ENCODE results near the gene FBXL17. TPM values are rescaled to one million over a fixed set of nuclear protein-coding genes. Genes with fewer than 3 reads are reported as not detected.

The FBXL17 gene
- total and polyA plus RNA-seq, 2 of the 13 experiments (the other 11 are each of a cell fraction or from before 2014, with no cell fraction given), result 3.0 to 7.9 TPM

DNA sequence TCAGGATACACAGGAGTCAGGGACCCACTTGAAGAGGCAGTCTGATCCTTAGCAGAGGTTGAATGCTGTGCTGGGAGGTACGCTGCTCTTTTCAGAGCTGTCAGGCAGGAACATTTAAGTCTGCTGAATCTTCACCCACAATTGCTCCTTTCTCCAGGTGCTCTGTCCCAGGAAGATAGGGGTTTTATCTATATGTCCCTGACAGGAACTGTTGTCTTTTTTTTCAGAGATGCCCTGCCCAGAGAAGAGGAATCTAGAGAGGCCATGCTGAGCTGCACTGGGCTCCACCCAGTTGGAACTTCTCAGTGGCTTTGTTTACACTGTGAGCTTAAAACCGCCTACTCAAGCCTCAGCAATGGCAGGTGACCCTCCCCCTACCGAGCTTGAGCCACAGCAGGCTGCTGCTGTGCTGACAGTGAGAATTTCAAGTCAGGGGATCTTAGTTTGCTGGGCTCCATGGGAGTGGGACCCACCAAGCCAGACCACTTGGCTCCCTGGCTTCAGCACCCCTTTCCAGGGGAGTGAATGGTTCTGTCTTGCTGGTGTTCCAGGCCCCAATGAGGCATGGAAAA, 169.0 kb downstream of the FBXL17 start (continued):
- TF ChIP-seq ZNF281 (CRISPR knock-in tag; IDR thresholded peaks at IDR 0.05; ENCODE audit: borderline replicate concordance), result peak; percentile 84; the same call in 1 of the 2 replicates
- TF ChIP-seq, protein P1, sequence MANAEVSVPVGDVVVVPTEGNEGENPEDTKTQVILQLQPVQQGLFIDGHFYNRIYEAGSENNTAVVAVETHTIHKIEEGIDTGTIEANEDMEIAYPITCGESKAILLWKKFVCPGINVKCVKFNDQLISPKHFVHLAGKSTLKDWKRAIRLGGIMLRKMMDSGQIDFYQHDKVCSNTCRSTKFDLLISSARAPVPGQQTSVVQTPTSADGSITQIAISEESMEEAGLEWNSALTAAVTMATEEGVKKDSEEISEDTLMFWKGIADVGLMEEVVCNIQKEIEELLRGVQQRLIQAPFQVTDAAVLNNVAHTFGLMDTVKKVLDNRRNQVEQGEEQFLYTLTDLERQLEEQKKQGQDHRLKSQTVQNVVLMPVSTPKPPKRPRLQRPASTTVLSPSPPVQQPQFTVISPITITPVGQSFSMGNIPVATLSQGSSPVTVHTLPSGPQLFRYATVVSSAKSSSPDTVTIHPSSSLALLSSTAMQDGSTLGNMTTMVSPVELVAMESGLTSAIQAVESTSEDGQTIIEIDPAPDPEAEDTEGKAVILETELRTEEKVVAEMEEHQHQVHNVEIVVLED (CRISPR knock-in tag; IDR thresholded peaks at IDR 0.05; ENCODE audit: borderline replicate concordance), result no peak
- TF ChIP-seq ZBTB3 (CRISPR knock-in tag; IDR thresholded peaks at IDR 0.05; ENCODE audit: borderline replicate concordance, low read depth), result no peak

DNA sequence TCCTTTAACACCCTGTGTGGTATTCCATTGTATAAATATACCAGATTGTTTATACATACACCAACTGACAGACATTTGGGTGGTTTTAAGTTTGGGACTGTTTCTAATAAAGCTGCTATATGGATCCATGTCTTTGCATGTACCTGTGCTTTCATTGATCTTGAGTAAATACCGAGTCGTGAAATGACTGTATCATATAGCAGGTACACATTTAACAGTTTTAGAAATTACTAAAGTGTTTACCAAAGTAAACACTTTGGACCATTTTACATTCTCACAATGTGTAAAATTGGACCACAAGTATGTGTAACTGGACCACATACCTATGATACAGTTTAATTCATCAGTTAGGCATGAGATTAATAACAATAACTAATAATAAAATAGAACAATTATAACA, 175.2 kb downstream of the FBXL17 start:
- no TSS peak for BruUV-seq (replicated peaks)
- H3K27ac ChIP-seq (ENCODE audit: extremely low read length, insufficient read depth, low read length), result no peak overlapping the region
- H3K4me3 ChIP-seq (replicated peaks in 1 of 3; ENCODE audit: insufficient read depth in 1 of 3, low read depth in 2 of 3, low read length in 3 of 3), result no peak overlapping the region
- no peak for FAIRE-seq
- H3K9ac ChIP-seq (ENCODE audit: insufficient read depth, low read depth, low read length), result no peak overlapping the region
- H3K9me3 ChIP-seq (ENCODE audit: low read length), result no peaks in the 10 kb centered on the region
- H3K4me1 ChIP-seq (ENCODE audit: insufficient read depth, low read length), result no peaks in the 10 kb centered on the region
- DNase-seq (ENCODE audit: low spot score), result no peak
- no peaks in the 10 kb centered on the region for H3K79me2 ChIP-seq (ENCODE audit: insufficient read depth, low read length)
- H3K27me3 ChIP-seq (ENCODE audit: control insufficient read depth in 1 of 2, insufficient read depth in 2 of 2, low read length in 2 of 2), result no peaks in the 10 kb centered on the region
- no peak overlapping the region for H3K4me2 ChIP-seq (ENCODE audit: low read depth, low read length)
- ATAC-seq, result no peak
- H3K36me3 ChIP-seq (replicated peaks in 1 of 2; ENCODE audit: control insufficient read depth in 1 of 2, insufficient read depth in 2 of 2, low read length in 2 of 2), result no peaks in the 10 kb centered on the region
- no peaks in the 10 kb centered on the region for H4K20me1 ChIP-seq (ENCODE audit: insufficient read depth, low read length)
- intact Hi-C loops (cut with micrococcal nuclease; ENCODE audit: unreplicated experiment) (no loop called here), in situ Hi-C loops (cut with HindIII; ENCODE audit: extremely low pct_ligation_motif_present, low pct_unique_long_range_greater_than_20kb) (no loop called here)
- no peak overlapping the region for H2AFZ ChIP-seq (ENCODE audit: low read length)
- WGBS (ENCODE audit: low lambda C conversion rate), result 65% methylated on average over 2 of the region's 2 CpGs
- ChIA-PET POLR2A (no interaction called here), CTCF (ENCODE audit: low intra/inter-chr PET ratio, low total read pairs) (no interaction called here)
- TF ChIP-seq CEBPB (IDR thresholded peaks at IDR 0.05; ENCODE audit: borderline replicate concordance, low read depth, low read length) (no peak), SUZ12 (IDR thresholded peaks at IDR 0.05; ENCODE audit: low read depth, low read length) (no peak), ZNF652 (CRISPR knock-in tag; IDR thresholded peaks at IDR 0.05; ENCODE audit: borderline replicate concordance, low read depth) (no peak), TCF7 (IDR thresholded peaks at IDR 0.05; ENCODE audit: low read depth) (no peak), ZNF547 (CRISPR knock-in tag; IDR thresholded peaks at IDR 0.05) (no peak), YY1 (IDR thresholded peaks at IDR 0.05; ENCODE audit: insufficient read depth, insufficient replicate concordance, low read depth, low read length) (no peak), PCBP1 (IDR thresholded peaks at IDR 0.05; ENCODE audit: borderline replicate concordance, low read depth, low read length) (no peak), ZBTB7B (CRISPR knock-in tag; IDR thresholded peaks at IDR 0.05) (no peak), ZNF251 (CRISPR knock-in tag; IDR thresholded peaks at IDR 0.05) (no peak), NFE2L2 (IDR thresholded peaks at IDR 0.05; ENCODE audit: low read length) (no peak), ZMYM4 (CRISPR knock-in tag; IDR thresholded peaks at IDR 0.05) (no peak), RCOR2 (CRISPR knock-in tag; IDR thresholded peaks at IDR 0.05) (no peak), ZNF629 (CRISPR knock-in tag; conservative IDR thresholded peaks at IDR 0.05) (no peak)
- TF ChIP-seq, protein P2, sequence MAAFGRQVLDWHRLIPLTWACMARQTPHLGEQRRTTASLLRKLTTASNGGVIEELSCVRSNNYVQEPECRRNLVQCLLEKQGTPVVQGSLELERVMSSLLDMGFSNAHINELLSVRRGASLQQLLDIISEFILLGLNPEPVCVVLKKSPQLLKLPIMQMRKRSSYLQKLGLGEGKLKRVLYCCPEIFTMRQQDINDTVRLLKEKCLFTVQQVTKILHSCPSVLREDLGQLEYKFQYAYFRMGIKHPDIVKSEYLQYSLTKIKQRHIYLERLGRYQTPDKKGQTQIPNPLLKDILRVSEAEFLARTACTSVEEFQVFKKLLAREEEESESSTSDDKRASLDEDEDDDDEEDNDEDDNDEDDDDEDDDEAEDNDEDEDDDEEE (CRISPR knock-in tag; IDR thresholded peaks at IDR 0.05), result no peak
- TF ChIP-seq, protein P3, sequence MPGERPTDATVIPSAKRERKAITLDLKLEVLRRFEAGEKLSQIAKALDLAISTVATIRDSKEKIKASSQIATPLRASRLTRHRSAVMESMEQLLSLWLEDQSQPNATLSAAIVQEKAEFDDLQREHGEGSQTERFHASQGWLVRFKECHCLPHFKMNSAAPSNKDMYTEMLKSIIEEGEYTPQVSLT (CRISPR knock-in tag; IDR thresholded peaks at IDR 0.05; ENCODE audit: borderline replicate concordance, low read depth), result no peak
